ENCODE measurements around the gene APLF. TPM values are rescaled to one million over a fixed set of nuclear protein-coding genes. Genes with fewer than 3 reads are reported as not detected.
"Not testable (repeated sequence)": the region's sequence is repeated elsewhere in the genome, so short reads cannot be mapped to it uniquely, and the experiment has no call there.

The APLF gene
- total and polyA plus RNA-seq, 8 donors, result 0.85 to 4.2 (median 1.9) TPM

GRCh38 chr2:68436270-68436669 lies 31.1 kb upstream of the APLF start:
- TF ChIP-seq CTCF (IDR thresholded peaks at IDR 0.05), result no peak
- no peak for FAIRE-seq
- WGBS, 2 donors, result 52 to 55% methylated on average over 4 of the region's 4 CpGs
- ATAC-seq, result no peak
- H3K27ac ChIP-seq, result no peak overlapping the region
- no peak for DNase-seq
- H3K4me1 ChIP-seq, result peaks cover 3 to 8% (median 4%) of the 10 kb centered on the region in 3 donors
- H3K36me3 ChIP-seq, result no peaks in the 10 kb centered on the region
- intact Hi-C loops (cut with DNase I), result no loop called here
- H3K4me3 ChIP-seq, result no peak overlapping the region
- no peaks in the 10 kb centered on the region for H3K9me3 ChIP-seq
- H3K27me3 ChIP-seq, result no peaks in the 10 kb centered on the region

GRCh38 chr2:68438455-68439303 lies 28.7 kb upstream of the APLF start:
- no peaks in the 10 kb centered on the region for H3K36me3 ChIP-seq
- TF ChIP-seq CTCF (IDR thresholded peaks at IDR 0.05), result no peak
- H3K27ac ChIP-seq, result no peak overlapping the region
- no peak for FAIRE-seq
- DNase-seq, result no peak
- no peak for ATAC-seq
- no peaks in the 10 kb centered on the region for H3K27me3 ChIP-seq
- 84 to 91% methylated on average over 7 of the region's 7 CpGs for WGBS, 2 donors
- intact Hi-C loops (cut with DNase I), result no loop called here
- no peaks in the 10 kb centered on the region for H3K9me3 ChIP-seq
- H3K4me1 ChIP-seq, result peaks cover 7 to 12% (median 7%) of the 10 kb centered on the region in 3 donors
- H3K4me3 ChIP-seq, result no peak overlapping the region

GRCh38 chr2:68441179-68441993 lies 26.0 kb upstream of the APLF start:
- H3K36me3 ChIP-seq, result no peaks in the 10 kb centered on the region
- peak; percentile 73 to 84 (median 78) for TF ChIP-seq CTCF (IDR thresholded peaks at IDR 0.05)

GRCh38 chr2:68441994-68442322 lies 25.4 kb upstream of the APLF start:
- FAIRE-seq (no peak), ATAC-seq (no peak), DNase-seq (no peak)
- intact Hi-C loops (cut with DNase I), result loop anchor here in 1 of 3 donors (10.0 kb wide), 1 partner anchor 317 kb away; no protein-coding TSS in a partner anchor
- Histone ChIP-seq H3K4me1 (peaks cover 7 to 12% (median 7%) of the 10 kb centered on the region in 3 donors), H3K9me3 (no peaks in the 10 kb centered on the region), H3K4me3 (no peak overlapping the region), H3K36me3 (no peaks in the 10 kb centered on the region), H3K27me3 (no peaks in the 10 kb centered on the region), H3K27ac (no peak overlapping the region)
- no peak for TF ChIP-seq CTCF (IDR thresholded peaks at IDR 0.05)
- 46 to 48% methylated on average over 2 of the region's 2 CpGs for WGBS, 2 donors

More at GRCh38 chr2:68441179-68441993, 26.0 kb upstream of the APLF start:
- Histone ChIP-seq H3K27me3 (no peaks in the 10 kb centered on the region), H3K4me3 (no peak overlapping the region), H3K27ac (peak overlapping the region in 1 of 4 donors; percentile 11), H3K9me3 (no peaks in the 10 kb centered on the region), H3K4me1 (peaks cover 7 to 12% (median 7%) of the 10 kb centered on the region in 3 donors)
- ATAC-seq (peak; percentile 83 to 95 (median 84)), DNase-seq (peak in 5 of 6 donors; percentile 63 to 77 (median 69)), FAIRE-seq (peak; percentile 96)
- intact Hi-C loops (cut with DNase I), result loop anchor here in 1 of 3 donors (10.0 kb wide), 1 partner anchor 317 kb away; no protein-coding TSS in a partner anchor
- WGBS, 2 donors, result 27 to 37% methylated on average over 6 of the region's 6 CpGs

DNA sequence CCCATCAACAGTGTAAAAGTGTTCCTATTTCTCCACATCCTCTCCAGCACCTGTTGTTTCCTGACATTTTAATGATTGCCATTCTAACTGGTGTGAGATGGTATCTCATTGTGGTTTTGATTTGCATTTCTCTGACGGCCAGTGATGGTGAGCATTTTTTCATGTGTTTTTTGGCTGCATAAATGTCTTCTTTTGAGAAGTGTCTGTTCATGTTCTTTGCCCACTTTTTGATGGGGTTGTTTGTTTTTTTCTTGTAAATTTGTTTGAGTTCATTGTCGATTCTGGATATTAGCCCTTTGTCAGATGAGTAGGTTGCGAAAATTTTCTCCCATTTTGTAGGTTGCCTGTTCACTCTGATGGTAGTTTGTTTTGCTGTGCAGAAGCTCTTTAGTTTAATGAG lies 21.0 kb upstream of the APLF start:
- intact Hi-C loops (cut with DNase I), result loop anchor here in 1 of 3 donors (10.0 kb wide), 1 partner anchor 322 kb away; no protein-coding TSS in a partner anchor
- not testable (repeated sequence) for H3K4me3 ChIP-seq, H3K9me3 ChIP-seq, DNase-seq, H3K36me3 ChIP-seq, ATAC-seq, FAIRE-seq, H3K27me3 ChIP-seq, H3K27ac ChIP-seq, H3K4me1 ChIP-seq
- WGBS, 2 donors, result 71 to 89% methylated on average over 1 to 3 of the region's 3 CpGs
